T-helper 1 cell treated with Interleukin-12 subunit alpha and Interleukin-12 subunit beta and Interleukin-4 antibody, amounts not matched to agents 30 ng/mL and 1 ng/mL, for 36 hours (primary cell): ENCODE results near the gene ZNF491. TPM values are rescaled to one million over a fixed set of nuclear protein-coding genes. Genes with fewer than 3 reads are reported as not detected.
"Not testable (repeated sequence)": the region's sequence is repeated elsewhere in the genome, so short reads cannot be mapped to it uniquely, and the experiment has no call there.

Experiments used
- intact Hi-C: fragments of 100-400 bp; cut with micrococcal nuclease; formaldehyde crosslinking; loops from one replicate; pipeline ENCODE4 v1.15.1; 2024
- total RNA-seq: library from RNA; stranded (reverse); gene quantifications from 2 replicates; pipeline ENCODE4 v1.2.3, GENCODE V29; 2022

Gene ZNF491
- total RNA-seq, 1 donor from 2014 or later = 0.44 TPM

GRCh38 chr19:11806354-11807098 is 8.2 kb downstream of the ZNF491 start:
- intact Hi-C loops = no loop called here

GRCh38 chr19:11807099-11807380 is 8.7 kb downstream of the ZNF491 start:
- intact Hi-C loops = no loop called here

GRCh38 chr19:11813703-11814028 is 15.3 kb downstream of the ZNF491 start:
- intact Hi-C loops = loop anchor here (1.0 to 5.0 kb wide), 8 partner anchors 15 to 327 kb away; partner anchors contain the start of genes ELOF1, ZNF20, ZNF439 and ZNF441

GRCh38 chr19:11814029-11814699 is 15.8 kb downstream of the ZNF491 start, which contains the start of gene ZNF440:
Gene ZNF440 (plus strand): TSS chr19:11814273. CDS start chr19:11814448, 175 bp downstream.
- intact Hi-C loops = loop anchor here (1.0 to 5.0 kb wide), 8 partner anchors 16 to 326 kb away; partner anchors contain the start of genes ELOF1, ZNF20, ZNF439 and ZNF441

- intact Hi-C loops = loop anchor here (1.0 to 5.0 kb wide), 8 partner anchors 16 to 326 kb away; partner anchors contain the start of genes ELOF1, ZNF20, ZNF439 and ZNF441
These were observed 16.3 kb downstream of the ZNF491 start for GRCh38 chr19:11814700-11815035.

- intact Hi-C loops = no loop called here
These were observed 23.3 kb downstream of the ZNF491 start for GRCh38 chr19:11821474-11822109.

GRCh38 chr19:11828957-11829876 is 30.9 kb downstream of the ZNF491 start:
- intact Hi-C loops = not testable (repeated sequence)

GRCh38 chr19:11832253-11832912 is 34.1 kb downstream of the ZNF491 start:
- intact Hi-C loops = no loop called here

GRCh38 chr19:11833541-11833940 is 35.2 kb downstream of the ZNF491 start:
- intact Hi-C loops = no loop called here

- intact Hi-C loops = not testable (repeated sequence)
These were observed 37.3 kb downstream of the ZNF491 start for GRCh38 chr19:11835626-11836066.

GRCh38 chr19:11843722-11844121 is 45.4 kb downstream of the ZNF491 start:
- intact Hi-C loops = no loop called here

GRCh38 chr19:11847615-11848014 is 49.3 kb downstream of the ZNF491 start:
- intact Hi-C loops = loop anchor here (1.0 to 2.0 kb wide), 2 partner anchors 33 to 77 kb away; partner anchors contain the start of genes ZNF440 and ZNF700

- intact Hi-C loops = loop anchor here (1.0 to 2.0 kb wide), 2 partner anchors 34 to 77 kb away; partner anchors contain the start of genes ZNF440 and ZNF700
These were observed 49.9 kb downstream of the ZNF491 start for GRCh38 chr19:11848200-11848593.

- intact Hi-C loops = loop anchor here (1.0 to 2.0 kb wide), 2 partner anchors 35 to 76 kb away; partner anchors contain the start of genes ZNF440 and ZNF700
These were observed 50.5 kb downstream of the ZNF491 start, which contains the start of gene ZNF439 for GRCh38 chr19:11848594-11849469. Gene ZNF439 (plus strand): TSS chr19:11848726. CDS start chr19:11848868, 142 bp downstream.

GRCh38 chr19:11850289-11850688 is 52.0 kb downstream of the ZNF491 start:
- intact Hi-C loops = not testable (repeated sequence)

- intact Hi-C loops = no loop called here
These were observed 55.0 kb downstream of the ZNF491 start for GRCh38 chr19:11853358-11853757.

- intact Hi-C loops = no loop called here
These were observed 58.4 kb downstream of the ZNF491 start for GRCh38 chr19:11856596-11857250.
